ENCODE data around the gene ECT2.
"Not testable (repeated sequence)": the region's sequence is repeated elsewhere in the genome, so short reads cannot be mapped to it uniquely, and the experiment has no call there.

The ECT2 gene

GRCh38 chr3:172717493-172718088 lies 32.9 kb upstream of the ECT2 start:
- Histone ChIP-seq H2BK120ac (ENCODE audit: low read depth, low read length) (no peak overlapping the region), H3K14ac (ENCODE audit: low read length in 2 of 2) (no peak overlapping the region), H3K4me2 (ENCODE audit: low read length, poor library complexity, severe bottlenecking) (no peak overlapping the region), H3K4me3 (ENCODE audit: insufficient read depth in 1 of 2, low read depth in 1 of 2, low read length in 2 of 2) (no peak overlapping the region), H4K91ac (ENCODE audit: low read length) (no peak overlapping the region), H3K36me3 (ENCODE audit: control insufficient read depth in 1 of 2, insufficient read depth in 2 of 2, low read depth in 1 of 2, low read length in 2 of 2) (no peaks in the 10 kb centered on the region), H2BK15ac (ENCODE audit: low read depth, poor library complexity, severe bottlenecking) (no peak overlapping the region), H3K79me1 (replicated peaks; ENCODE audit: low read length, poor library complexity, severe bottlenecking) (no peaks in the 10 kb centered on the region), H3K27ac (ENCODE audit: low read length, poor library complexity, severe bottlenecking) (no peak overlapping the region), H3K4me1 (ENCODE audit: control insufficient read depth, insufficient read depth, low read depth, low read length) (no peaks in the 10 kb centered on the region), H3K18ac (ENCODE audit: low read depth in 1 of 2, low read length in 2 of 2) (no peak overlapping the region), H3K4ac (ENCODE audit: low read depth in 1 of 2, low read length in 2 of 2) (no peak overlapping the region), H2BK5ac (ENCODE audit: low read depth, low read length, poor library complexity, severe bottlenecking) (no peak overlapping the region), H3K23ac (ENCODE audit: low read length in 2 of 2) (no peak overlapping the region), H2AK5ac (ENCODE audit: low read length, severe bottlenecking) (no peak overlapping the region), H3K9ac (ENCODE audit: low read length) (no peak overlapping the region), H2BK12ac (ENCODE audit: low read length in 2 of 2) (no peak overlapping the region), H4K8ac (ENCODE audit: low read length) (no peak overlapping the region), H3K9me3 (ENCODE audit: control insufficient read depth, low read length) (peaks cover 18% of the 10 kb centered on the region), H3K27me3 (ENCODE audit: control insufficient read depth in 1 of 2, insufficient read depth in 1 of 2, low read length in 2 of 2) (no peaks in the 10 kb centered on the region), H2AFZ (ENCODE audit: low read depth, low read length) (no peak overlapping the region)
- no peak for DNase-seq
- WGBS, result 87% methylated on average over 4 of the region's 4 CpGs

- not testable (repeated sequence) for H3K27ac ChIP-seq (ENCODE audit: low read length, poor library complexity, severe bottlenecking); H3K4me1 ChIP-seq (ENCODE audit: control insufficient read depth, insufficient read depth, low read depth, low read length); H3K27me3 ChIP-seq (ENCODE audit: control insufficient read depth in 1 of 2, insufficient read depth in 1 of 2, low read length in 2 of 2); H2AK5ac ChIP-seq (ENCODE audit: low read length, severe bottlenecking); H2BK15ac ChIP-seq (ENCODE audit: low read depth, poor library complexity, severe bottlenecking); H3K36me3 ChIP-seq (ENCODE audit: control insufficient read depth in 1 of 2, insufficient read depth in 2 of 2, low read depth in 1 of 2, low read length in 2 of 2); DNase-seq; H2BK120ac ChIP-seq (ENCODE audit: low read depth, low read length); H3K18ac ChIP-seq (ENCODE audit: low read depth in 1 of 2, low read length in 2 of 2); H3K23ac ChIP-seq (ENCODE audit: low read length in 2 of 2); H2BK12ac ChIP-seq (ENCODE audit: low read length in 2 of 2); H3K9ac ChIP-seq (ENCODE audit: low read length); H3K4me2 ChIP-seq (ENCODE audit: low read length, poor library complexity, severe bottlenecking); H3K14ac ChIP-seq (ENCODE audit: low read length in 2 of 2); H3K4ac ChIP-seq (ENCODE audit: low read depth in 1 of 2, low read length in 2 of 2); H3K79me1 ChIP-seq (replicated peaks; ENCODE audit: low read length, poor library complexity, severe bottlenecking); H2AFZ ChIP-seq (ENCODE audit: low read depth, low read length); H4K8ac ChIP-seq (ENCODE audit: low read length); H2BK5ac ChIP-seq (ENCODE audit: low read depth, low read length, poor library complexity, severe bottlenecking); H3K4me3 ChIP-seq (ENCODE audit: insufficient read depth in 1 of 2, low read depth in 1 of 2, low read length in 2 of 2); H4K91ac ChIP-seq (ENCODE audit: low read length)
- WGBS, result 87% methylated on average over 8 of the region's 8 CpGs
- peaks cover 31% of the 10 kb centered on the region for H3K9me3 ChIP-seq (ENCODE audit: control insufficient read depth, low read length)
Observed at GRCh38 chr3:172722536-172723040, 27.9 kb upstream of the ECT2 start.

GRCh38 chr3:172726380-172726779 lies 24.1 kb upstream of the ECT2 start:
- Histone ChIP-seq H3K18ac (ENCODE audit: low read depth in 1 of 2, low read length in 2 of 2) (no peak overlapping the region), H2BK12ac (ENCODE audit: low read length in 2 of 2) (no peak overlapping the region), H3K4me2 (ENCODE audit: low read length, poor library complexity, severe bottlenecking) (no peak overlapping the region), H3K23ac (ENCODE audit: low read length in 2 of 2) (no peak overlapping the region), H3K36me3 (ENCODE audit: control insufficient read depth in 1 of 2, insufficient read depth in 2 of 2, low read depth in 1 of 2, low read length in 2 of 2) (no peaks in the 10 kb centered on the region), H2BK5ac (ENCODE audit: low read depth, low read length, poor library complexity, severe bottlenecking) (no peak overlapping the region), H2AFZ (ENCODE audit: low read depth, low read length) (no peak overlapping the region), H3K9ac (ENCODE audit: low read length) (no peak overlapping the region), H4K91ac (ENCODE audit: low read length) (no peak overlapping the region), H4K8ac (ENCODE audit: low read length) (no peak overlapping the region), H3K27me3 (ENCODE audit: control insufficient read depth in 1 of 2, insufficient read depth in 1 of 2, low read length in 2 of 2) (no peaks in the 10 kb centered on the region), H3K79me1 (replicated peaks; ENCODE audit: low read length, poor library complexity, severe bottlenecking) (no peaks in the 10 kb centered on the region), H2BK15ac (ENCODE audit: low read depth, poor library complexity, severe bottlenecking) (no peak overlapping the region), H3K14ac (ENCODE audit: low read length in 2 of 2) (no peak overlapping the region), H2BK120ac (ENCODE audit: low read depth, low read length) (no peak overlapping the region), H3K4ac (ENCODE audit: low read depth in 1 of 2, low read length in 2 of 2) (no peak overlapping the region), H2AK5ac (ENCODE audit: low read length, severe bottlenecking) (no peak overlapping the region), H3K4me3 (ENCODE audit: insufficient read depth in 1 of 2, low read depth in 1 of 2, low read length in 2 of 2) (no peak overlapping the region), H3K9me3 (ENCODE audit: control insufficient read depth, low read length) (peaks cover 13% of the 10 kb centered on the region), H3K4me1 (ENCODE audit: control insufficient read depth, insufficient read depth, low read depth, low read length) (no peaks in the 10 kb centered on the region), H3K27ac (ENCODE audit: low read length, poor library complexity, severe bottlenecking) (no peak overlapping the region)
- peak; percentile 33 for DNase-seq
- WGBS, result 69% methylated on average over 1 of the region's 1 CpG

- H2BK15ac ChIP-seq (ENCODE audit: low read depth, poor library complexity, severe bottlenecking), result no peak overlapping the region
- H3K27me3 ChIP-seq (ENCODE audit: control insufficient read depth in 1 of 2, insufficient read depth in 1 of 2, low read length in 2 of 2), result no peaks in the 10 kb centered on the region
- no peaks in the 10 kb centered on the region for H3K79me1 ChIP-seq (replicated peaks; ENCODE audit: low read length, poor library complexity, severe bottlenecking)
- WGBS, result 100% methylated on average over 1 of the region's 2 CpGs
- H2BK120ac ChIP-seq (ENCODE audit: low read depth, low read length), result no peak overlapping the region
- H3K27ac ChIP-seq (ENCODE audit: low read length, poor library complexity, severe bottlenecking), result no peak overlapping the region
- H3K4me3 ChIP-seq (ENCODE audit: insufficient read depth in 1 of 2, low read depth in 1 of 2, low read length in 2 of 2), result no peak overlapping the region
- H3K36me3 ChIP-seq (ENCODE audit: control insufficient read depth in 1 of 2, insufficient read depth in 2 of 2, low read depth in 1 of 2, low read length in 2 of 2), result no peaks in the 10 kb centered on the region
- no peak overlapping the region for H3K4me2 ChIP-seq (ENCODE audit: low read length, poor library complexity, severe bottlenecking)
- no peaks in the 10 kb centered on the region for H3K9me3 ChIP-seq (ENCODE audit: control insufficient read depth, low read length)
- no peak overlapping the region for H3K18ac ChIP-seq (ENCODE audit: low read depth in 1 of 2, low read length in 2 of 2)
- no peak for DNase-seq
- no peak overlapping the region for H3K9ac ChIP-seq (ENCODE audit: low read length)
- no peaks in the 10 kb centered on the region for H3K4me1 ChIP-seq (ENCODE audit: control insufficient read depth, insufficient read depth, low read depth, low read length)
- H2BK12ac ChIP-seq (ENCODE audit: low read length in 2 of 2), result no peak overlapping the region
- no peak overlapping the region for H3K23ac ChIP-seq (ENCODE audit: low read length in 2 of 2)
- no peak overlapping the region for H3K4ac ChIP-seq (ENCODE audit: low read depth in 1 of 2, low read length in 2 of 2)
- H2BK5ac ChIP-seq (ENCODE audit: low read depth, low read length, poor library complexity, severe bottlenecking), result no peak overlapping the region
- no peak overlapping the region for H4K91ac ChIP-seq (ENCODE audit: low read length)
- no peak overlapping the region for H3K14ac ChIP-seq (ENCODE audit: low read length in 2 of 2)
- no peak overlapping the region for H4K8ac ChIP-seq (ENCODE audit: low read length)
- no peak overlapping the region for H2AK5ac ChIP-seq (ENCODE audit: low read length, severe bottlenecking)
- H2AFZ ChIP-seq (ENCODE audit: low read depth, low read length), result no peak overlapping the region
Observed at GRCh38 chr3:172735014-172735413, 15.5 kb upstream of the ECT2 start.
